ENCODE measurements around the gene BTBD19.
"Not testable (repeated sequence)": the region's sequence is repeated elsewhere in the genome, so short reads cannot be mapped to it uniquely, and the experiment has no call there.

Gene BTBD19

DNA sequence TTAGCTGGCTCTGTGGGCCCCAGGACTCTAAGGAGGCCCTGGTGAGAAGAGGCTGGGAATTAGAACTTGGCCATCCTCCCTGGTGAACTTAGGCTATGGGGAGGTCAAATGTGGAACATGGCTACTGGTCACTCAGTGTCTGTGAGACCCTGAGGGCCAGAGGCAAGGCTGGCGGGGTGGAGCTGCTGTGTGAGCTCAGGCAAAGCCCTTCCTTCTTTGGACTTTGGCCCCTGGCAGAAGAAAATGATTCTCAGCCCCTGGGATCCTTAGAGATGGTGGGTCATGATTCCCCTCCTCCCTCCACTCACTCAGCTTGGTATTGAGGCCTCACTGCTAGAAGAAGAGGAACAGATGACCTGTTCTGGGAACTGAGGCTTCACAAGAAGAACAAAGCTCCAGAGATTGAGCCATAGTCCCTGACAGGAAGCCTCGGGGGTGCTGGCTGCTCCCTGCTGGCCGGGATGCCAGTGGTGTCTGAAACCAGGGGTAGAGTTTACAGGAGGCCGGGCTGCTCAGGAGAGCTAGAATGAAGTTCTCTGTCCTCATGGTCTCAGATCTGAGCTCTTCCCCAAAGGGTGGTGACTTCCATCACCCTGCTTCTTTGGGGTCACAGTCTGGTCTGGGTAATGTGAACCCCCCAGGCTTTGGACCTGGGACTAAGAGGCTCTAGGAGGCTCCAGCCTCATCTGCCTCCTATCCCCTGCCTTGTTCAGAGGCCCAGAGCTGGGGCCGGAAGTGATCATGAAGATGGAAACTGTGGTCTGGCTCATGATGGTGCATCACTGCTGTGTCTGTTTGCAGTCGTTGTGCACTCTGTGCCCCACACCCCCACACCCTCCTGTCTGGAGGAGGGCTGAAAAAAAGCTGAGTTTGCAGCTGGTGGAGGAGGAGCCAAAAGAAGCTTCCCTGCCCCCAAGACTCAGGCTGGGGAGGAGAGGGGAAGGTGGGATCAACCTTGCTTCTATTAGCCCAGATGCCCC is 905 bp downstream of the BTBD19 start:
- peak; percentile 49 for DNase-seq

DNA sequence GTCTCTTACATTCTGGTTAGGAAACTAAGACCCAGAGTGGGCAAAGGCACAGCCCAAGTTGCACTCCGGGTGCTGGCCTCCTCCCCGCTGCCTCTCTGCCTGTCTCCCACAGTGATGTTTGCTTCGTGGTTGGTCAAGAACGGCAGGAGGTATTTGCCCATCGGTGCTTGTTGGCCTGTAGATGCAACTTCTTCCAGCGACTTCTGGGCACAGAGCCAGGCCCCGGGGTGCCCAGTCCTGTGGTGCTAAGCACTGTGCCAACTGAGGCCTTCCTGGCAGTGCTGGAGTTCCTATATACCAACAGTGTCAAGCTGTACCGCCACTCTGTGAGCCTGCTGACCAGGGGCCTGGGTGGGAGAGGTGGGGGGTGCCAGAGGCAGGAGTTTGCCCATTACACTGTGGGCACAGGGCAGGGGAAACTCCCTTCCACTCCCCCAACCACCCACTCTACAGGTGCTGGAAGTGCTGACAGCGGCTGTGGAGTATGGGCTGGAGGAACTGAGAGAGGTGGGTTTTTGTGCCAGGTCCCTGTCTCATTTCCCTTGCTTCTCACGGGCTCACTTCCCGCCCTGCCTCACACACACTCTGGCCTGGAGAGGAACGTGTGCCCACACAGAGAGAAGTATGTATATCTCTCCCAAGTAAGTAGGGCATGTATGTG is 1.9 kb downstream of the BTBD19 start:
- DNase-seq = no peak

GRCh38 chr1:44810762-44811105 is 2.4 kb downstream of the BTBD19 start:
- DNase-seq = not testable (repeated sequence)

- no peak for DNase-seq
Observed at GRCh38 chr1:44811234-44811633, 2.9 kb downstream of the BTBD19 start.

GRCh38 chr1:44812822-44813543 is 4.7 kb downstream of the BTBD19 start:
- DNase-seq = no peak

- DNase-seq = not testable (repeated sequence)
Observed at GRCh38 chr1:44815926-44816325, 7.6 kb downstream of the BTBD19 start.

DNA sequence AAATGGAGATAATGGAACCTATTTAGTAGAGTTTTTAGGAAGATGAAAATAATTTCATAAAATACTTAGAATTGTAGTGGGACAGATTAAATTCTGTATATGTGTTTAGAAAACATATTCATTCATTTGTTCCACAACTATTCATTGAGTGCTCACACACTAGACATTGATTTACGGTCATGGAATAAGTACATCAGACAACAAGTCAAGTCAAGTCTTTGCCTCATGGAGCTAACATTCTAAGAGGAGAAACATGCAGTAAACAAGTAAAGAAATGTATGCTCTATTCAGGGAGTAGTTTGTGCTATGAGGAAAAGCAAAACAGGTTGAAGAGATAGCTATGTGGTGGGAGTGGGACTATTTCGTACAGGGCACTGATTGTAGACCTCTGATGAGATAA is 9.0 kb downstream of the BTBD19 start:
- DNase-seq = no peak

- no peak for DNase-seq
Observed at GRCh38 chr1:44817771-44818495, 9.6 kb downstream of the BTBD19 start.

GRCh38 chr1:44819196-44819607 is 10.9 kb downstream of the BTBD19 start:
- DNase-seq = no peak

DNA sequence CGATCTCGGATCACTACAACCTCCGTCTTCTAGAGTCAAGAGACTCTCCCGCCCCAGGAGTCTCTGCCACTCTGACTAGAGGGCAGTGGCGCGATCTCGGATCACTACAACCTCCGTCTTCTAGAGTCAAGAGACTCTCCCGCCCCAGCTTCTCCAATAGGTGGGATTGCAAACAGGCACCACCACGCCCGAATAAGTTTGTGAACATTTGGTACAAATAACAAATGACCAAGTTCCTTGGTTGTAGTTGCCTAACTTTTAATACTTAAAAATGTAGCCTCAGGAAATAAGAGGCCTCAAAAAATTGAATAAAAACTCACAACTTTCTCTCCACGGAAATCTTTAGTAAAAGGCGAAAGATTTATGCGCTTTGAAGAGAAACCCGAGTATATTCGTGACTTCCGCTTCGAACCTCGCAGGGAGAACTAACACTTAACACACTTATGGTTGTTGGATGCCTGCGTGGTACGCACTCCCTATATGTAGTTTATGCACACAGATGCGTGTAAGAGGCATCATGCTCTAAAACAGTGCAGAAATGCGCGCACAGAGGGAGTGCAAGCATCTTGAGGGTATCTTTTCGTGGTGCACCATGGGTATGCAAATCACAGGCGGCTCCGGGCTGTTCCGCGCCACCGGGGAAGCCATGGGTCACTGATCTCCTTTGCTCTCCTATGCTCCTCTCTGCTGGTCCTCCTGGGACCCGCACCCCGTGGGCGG is 11.4 kb downstream of the BTBD19 start:
- peak; percentile 97 for DNase-seq

GRCh38 chr1:44820328-44821239 is 12.3 kb downstream of the BTBD19 start:
- DNase-seq = no peak

- DNase-seq = no peak
Observed at GRCh38 chr1:44821240-44821715, 13.0 kb downstream of the BTBD19 start.

DNA sequence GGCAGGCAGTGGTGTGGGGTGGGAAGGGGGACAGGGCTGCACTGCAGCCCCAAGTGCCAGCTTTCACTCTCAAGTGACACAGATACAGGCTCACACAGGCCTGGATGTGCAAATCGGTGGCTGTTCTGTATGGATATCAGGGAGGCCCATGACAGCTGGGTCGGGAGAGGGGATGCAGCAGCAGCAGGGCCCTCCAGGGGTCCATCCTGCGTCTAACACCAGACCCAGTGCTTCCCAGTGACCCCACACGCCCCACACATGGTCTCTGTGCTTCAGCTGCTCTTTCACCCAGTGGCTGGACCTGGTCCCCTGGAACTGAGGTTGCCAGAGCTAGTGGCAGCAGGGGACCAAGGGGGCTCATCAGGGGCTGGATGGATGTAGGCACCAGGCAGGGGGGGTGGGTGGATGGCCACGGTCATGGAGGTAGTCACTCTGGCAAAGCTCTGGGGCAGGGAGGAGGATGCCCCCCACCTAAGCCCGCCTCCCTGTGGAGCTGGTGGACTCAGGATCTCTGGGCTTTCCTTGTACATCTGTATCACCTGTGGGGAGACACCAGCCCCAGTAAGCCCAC is 13.9 kb downstream of the BTBD19 start:
- no peak for DNase-seq

- DNase-seq = no peak
Observed at GRCh38 chr1:44822981-44823451, 14.7 kb downstream of the BTBD19 start.

DNA sequence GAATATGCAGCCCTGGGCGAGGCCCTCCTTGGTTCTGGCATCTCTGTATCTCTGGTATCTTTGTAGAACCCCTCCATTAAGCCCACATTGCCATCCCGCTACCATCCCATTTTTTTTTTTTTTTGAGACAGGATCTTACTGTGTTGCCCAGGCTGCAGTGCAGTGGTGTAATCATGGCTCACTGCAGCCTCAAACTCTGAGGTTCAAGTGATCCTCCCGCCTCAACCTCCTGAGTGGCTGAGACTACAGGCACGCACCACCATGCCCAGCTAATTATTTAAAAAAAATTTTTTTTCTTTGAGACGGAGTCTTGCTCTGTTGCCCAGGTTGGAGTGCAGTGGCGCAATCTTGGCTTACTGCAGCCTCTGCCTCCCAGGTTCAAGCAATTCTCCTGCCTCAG is 16.1 kb downstream of the BTBD19 start:
- not testable (repeated sequence) for DNase-seq

DNA sequence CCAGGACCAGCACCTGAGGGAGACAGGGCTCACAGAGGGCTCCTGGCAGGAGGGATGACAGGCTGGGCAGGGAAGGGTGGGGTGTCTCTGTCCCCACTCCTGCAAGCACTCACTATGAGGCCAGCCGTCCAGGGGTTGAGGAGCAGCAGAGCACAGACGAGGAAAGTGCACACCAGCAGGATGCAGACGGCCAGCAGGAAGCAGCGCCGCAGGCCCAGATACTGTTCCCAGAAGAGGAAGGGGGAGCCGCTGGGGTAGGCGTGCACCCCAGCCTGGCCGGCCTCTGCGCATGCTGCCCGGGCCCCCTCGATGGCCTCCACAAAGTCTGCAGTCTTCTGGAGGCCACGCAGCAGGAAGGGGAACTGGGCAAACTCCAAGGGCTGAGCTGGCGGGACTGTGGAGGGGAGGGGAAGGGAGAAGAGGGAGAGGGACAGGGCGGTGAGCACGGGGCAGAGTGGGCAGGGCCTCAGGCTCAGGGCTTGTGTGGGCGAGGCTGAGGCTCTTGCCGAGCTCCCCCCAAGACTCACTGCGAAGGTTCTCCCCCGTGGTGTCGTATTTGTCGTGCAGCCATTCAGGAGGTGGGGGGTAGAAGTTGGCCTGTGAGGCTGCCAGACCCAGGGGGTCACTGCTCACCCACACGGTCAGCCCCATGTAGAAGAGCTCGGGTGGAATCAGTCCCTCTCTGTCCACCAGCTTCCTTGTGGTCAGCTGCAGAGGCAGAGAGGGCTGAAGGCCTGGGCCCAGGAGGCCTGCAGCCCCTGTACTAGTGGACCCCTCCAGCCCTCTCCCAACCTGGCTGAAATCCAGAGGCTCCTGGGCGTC is 18.3 kb downstream of the BTBD19 start:
- no peak for DNase-seq

- no peak for DNase-seq
Observed at GRCh38 chr1:44827197-44828002, 19.1 kb downstream of the BTBD19 start.

Measured in right kidney (tissue), 1 donor.